ENCODE results near the gene TTPAL.

The TTPAL gene

GRCh38 chr20:44442298-44443070 lies 33.2 kb upstream of the TTPAL start:
- no peak for DNase-seq

GRCh38 chr20:44445742-44446710 lies 29.6 kb upstream of the TTPAL start:
- no peak for DNase-seq

GRCh38 chr20:44447827-44448419 lies 27.8 kb upstream of the TTPAL start:
- no peak for DNase-seq

- no peak for DNase-seq
Measured at GRCh38 chr20:44448753-44449546, 26.7 kb upstream of the TTPAL start.

GRCh38 chr20:44449864-44450263 lies 25.8 kb upstream of the TTPAL start:
- no peak for DNase-seq

GRCh38 chr20:44450281-44450889 lies 25.3 kb upstream of the TTPAL start:
- no peak for DNase-seq

- DNase-seq, result no peak
Measured at GRCh38 chr20:44450903-44451450, 24.7 kb upstream of the TTPAL start.

DNA sequence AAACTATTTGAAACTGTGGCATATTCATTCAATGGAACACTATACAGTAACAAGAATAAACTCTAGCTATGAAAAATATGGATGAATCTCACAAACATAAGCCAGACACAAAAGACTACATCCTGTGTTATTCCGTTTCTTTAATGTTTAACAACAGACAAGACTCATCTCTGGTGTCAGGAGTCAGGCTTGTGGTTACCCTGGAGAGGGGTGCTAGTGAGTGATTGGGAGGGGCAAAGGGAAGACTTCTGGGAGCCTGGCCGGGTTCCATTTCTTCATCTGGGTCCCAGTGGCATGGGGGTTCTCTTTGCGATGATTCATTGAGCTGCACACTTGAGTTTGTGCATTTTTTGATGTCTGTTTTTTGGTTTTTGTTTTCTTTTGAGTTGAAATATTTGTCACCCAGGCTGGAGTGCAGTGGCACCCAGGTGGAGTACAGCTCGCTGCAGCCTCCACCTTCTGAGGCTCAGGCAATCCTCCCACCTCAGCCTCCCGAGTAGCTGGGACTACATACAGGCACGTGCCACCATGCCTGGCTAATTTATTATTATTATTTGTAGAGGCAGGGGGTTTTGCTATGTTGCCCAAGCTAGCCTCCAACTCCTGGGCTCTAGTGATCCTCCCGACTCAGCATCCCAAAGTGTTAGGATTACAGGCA lies 21.2 kb upstream of the TTPAL start:
- no peak for DNase-seq

- DNase-seq, result no peak
Measured at GRCh38 chr20:44455126-44455525, 20.5 kb upstream of the TTPAL start.

GRCh38 chr20:44456611-44457010 lies 19.1 kb upstream of the TTPAL start:
- DNase-seq, result no peak

DNA sequence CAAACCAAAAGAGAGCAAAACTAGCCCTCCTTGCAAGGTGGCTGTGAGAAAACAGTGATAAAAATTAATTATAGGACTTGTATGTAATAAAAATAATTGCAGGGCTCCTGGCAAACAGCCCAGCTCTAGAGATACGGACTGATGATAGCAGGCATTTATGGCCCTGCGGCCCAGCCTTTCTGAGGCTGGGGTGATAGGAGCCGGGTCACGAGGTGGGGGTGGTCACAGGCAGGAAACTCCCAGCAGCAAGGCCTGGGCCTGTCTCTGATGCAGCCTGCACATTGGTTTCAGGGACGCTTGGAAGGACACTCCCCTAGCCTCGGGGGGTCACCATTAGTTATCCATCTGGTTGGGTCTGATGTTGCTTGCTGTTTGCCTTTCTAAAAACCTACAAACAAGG lies 18.7 kb upstream of the TTPAL start:
- DNase-seq, result no peak

DNA sequence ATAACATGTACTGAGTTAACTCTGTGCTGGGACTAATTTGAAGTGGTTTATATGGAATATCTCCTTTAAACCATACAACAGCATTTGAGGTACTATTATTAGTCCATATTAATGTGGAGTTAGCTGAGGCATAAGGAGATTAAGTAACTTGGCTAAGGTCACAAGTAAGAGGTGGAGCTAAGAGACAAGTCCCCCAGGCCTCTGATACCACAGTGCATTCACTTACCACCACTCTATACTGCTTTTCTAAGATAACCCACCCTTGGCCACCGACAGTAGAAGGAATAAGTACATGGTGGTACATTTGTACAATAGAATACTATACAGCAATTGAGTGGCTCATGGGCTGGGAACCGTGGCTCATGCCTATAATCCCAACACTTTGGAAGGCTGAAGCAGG lies 16.4 kb upstream of the TTPAL start:
- no peak for DNase-seq

DNA sequence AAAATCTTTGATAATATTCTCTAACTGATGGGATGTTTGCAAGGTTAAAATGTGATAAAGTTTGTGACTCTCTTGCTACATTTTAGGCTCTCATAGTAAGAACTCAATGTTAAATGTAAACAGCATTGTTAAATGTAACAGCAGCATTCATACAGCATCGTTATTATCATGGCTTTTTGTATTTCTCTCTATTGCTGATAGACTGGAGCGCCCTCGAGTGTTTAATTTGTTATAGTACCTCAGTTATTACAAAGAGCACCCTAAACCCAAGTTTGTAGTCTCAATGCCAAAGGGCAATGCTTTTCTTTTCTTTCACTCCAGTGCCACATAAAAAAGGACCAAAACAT lies 14.9 kb upstream of the TTPAL start:
- DNase-seq, result no peak

GRCh38 chr20:44461142-44461802 lies 14.4 kb upstream of the TTPAL start:
- DNase-seq, result no peak

DNA sequence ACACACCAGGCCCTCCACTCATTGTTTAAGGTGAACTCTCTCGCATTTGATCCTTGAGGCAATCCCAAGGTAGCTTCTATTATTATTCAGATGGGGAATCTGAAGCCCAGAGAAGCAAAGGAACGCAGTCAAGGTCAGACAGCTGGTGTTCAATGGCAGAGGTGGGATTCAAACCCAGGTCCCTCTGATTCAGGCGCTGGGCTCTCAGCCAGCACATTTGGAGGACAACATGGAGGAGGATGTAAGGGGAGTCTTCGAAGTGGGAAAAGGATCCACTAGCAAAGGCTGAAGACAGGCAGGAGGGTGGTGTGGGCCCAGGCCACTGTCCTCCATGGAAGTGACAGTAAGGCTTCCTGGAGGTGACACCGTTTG lies 13.9 kb upstream of the TTPAL start:
- no peak for DNase-seq

DNA sequence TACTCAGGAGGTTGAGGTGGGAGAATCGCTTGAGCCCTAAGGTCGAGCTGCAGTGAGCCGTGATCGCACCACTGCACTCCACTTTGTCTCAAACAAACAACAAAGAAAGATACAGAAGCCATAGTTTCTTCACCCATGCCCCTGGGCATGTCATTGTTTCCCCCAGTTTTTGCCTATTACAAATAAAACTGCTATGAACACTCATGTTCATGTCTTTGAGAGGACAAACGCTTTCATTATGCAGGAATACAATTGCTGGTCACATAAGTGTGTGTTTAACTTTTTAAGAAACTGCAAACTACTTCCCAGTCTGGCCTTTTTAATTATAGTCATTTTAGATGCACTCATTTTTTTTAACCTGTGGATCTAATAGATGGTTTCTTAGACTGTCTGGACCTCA lies 12.2 kb upstream of the TTPAL start:
- no peak for DNase-seq

- DNase-seq, result no peak
Measured at GRCh38 chr20:44464514-44464913, 11.2 kb upstream of the TTPAL start.

DNA sequence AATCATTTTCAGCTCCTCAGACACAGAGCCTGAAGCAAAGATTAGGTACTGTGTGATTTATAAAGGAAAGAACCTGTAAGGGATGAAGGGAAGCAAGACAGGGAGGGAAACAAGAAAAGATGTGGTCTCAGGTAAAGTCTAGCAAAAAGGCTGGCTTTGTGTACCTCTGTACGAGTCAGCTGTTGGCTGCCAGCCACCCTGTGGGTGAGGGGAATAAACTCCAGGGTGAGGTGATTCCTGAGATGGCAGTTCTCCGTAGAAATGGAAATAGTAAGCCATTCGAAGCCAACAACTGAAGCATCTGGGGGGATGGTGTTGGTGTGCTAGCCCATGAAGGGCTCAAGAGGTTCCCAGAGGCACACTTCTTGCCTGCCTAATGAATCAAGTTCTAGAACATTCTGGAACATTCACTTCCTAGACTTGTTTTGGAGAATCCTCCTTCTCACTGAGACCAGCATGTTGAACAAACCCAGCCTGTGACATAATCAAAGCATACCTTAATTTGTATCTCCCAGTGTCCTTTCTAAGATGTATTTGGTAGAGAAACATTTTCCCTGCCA lies 10.6 kb upstream of the TTPAL start:
- DNase-seq, result no peak

- no peak for DNase-seq
Measured at GRCh38 chr20:44467289-44467883, 8.3 kb upstream of the TTPAL start.

Measured in effector CD4-positive, alpha-beta T cell (primary cell).